Panc1 (cell line): ENCODE measurements around the gene APLP2. TPM values are rescaled to one million over a fixed set of nuclear protein-coding genes. Genes with fewer than 3 reads are reported as not detected.

ENCODE experiments used
- ATAC-seq: fragments of 200-7000 bp; cut with Tn5 transposase; 2 replicates; pipeline ENCODE4 v1.9.1; 2020; ENCODE audit warnings: mild to moderate bottlenecking, moderate library complexity
- BruUV-seq: library from RNA; stranded (reverse); fragments of 400-500 nt; replicated peaks from 2 replicates; lab custom pipeline; 2021; lab: Mats Ljungman, UMichigan
- CTCF ChIA-PET: fragments of 300-600 bp; sonication (Branson Sonifier 250); formaldehyde crosslinking; loops from one replicate; lab custom pipeline; 2022; ENCODE audit warnings: antibody characterized with exemption; lab: Charles Lee
- POLR2A ChIA-PET: fragments of 300-600 bp; sonication (Branson Sonifier 250); formaldehyde crosslinking; loops from one replicate; lab custom pipeline; 2022; ENCODE audit warnings: antibody characterized with exemption; lab: Charles Lee
- DNase-seq: peaks from one replicate; pipeline ENCODE4 v3.0.0-alpha.2; 2010; ENCODE audit warnings: low read depth, low spot score
- H3K27ac ChIP-seq: 2 replicates; pipeline ENCODE4 v1.5.1; 2011; ENCODE audit warnings: mild to moderate bottlenecking, low read length, inconsistent platforms
- H3K27me3 ChIP-seq: fragments of 200-500 bp; sonication (Bioruptor generic); 2 replicates; pipeline ENCODE4 v1.6.0; 2014; ENCODE audit warnings: low read length, inconsistent platforms; ENCODE audit not compliant: control insufficient read depth, insufficient read depth
- H3K36me3 ChIP-seq: fragments of 200-500 bp; sonication (Bioruptor generic); 2 replicates; pipeline ENCODE4 v1.5.1; 2014; ENCODE audit warnings: inconsistent platforms, mild to moderate bottlenecking, low read length, moderate library complexity; ENCODE audit not compliant: control insufficient read depth, insufficient read depth
- H3K4me1 ChIP-seq: 2 replicates; pipeline ENCODE4 v1.5.1; 2011; ENCODE audit warnings: inconsistent platforms, mild to moderate bottlenecking, low read length, moderate library complexity; ENCODE audit not compliant: control insufficient read depth, insufficient read depth
- H3K4me3 ChIP-seq, 2 experiments: 2 replicates each; pipeline ENCODE4 v1.5.1; 2011 to 2012; ENCODE audit warnings: low read depth in 2 of 2, low read length in 2 of 2, mild to moderate bottlenecking in 2 of 2, inconsistent platforms in 1 of 2, moderate library complexity in 1 of 2
- H3K9me3 ChIP-seq: fragments of 200-500 bp; sonication (Bioruptor generic); 2 replicates; pipeline ENCODE4 v1.5.1; 2014; ENCODE audit warnings: low read depth, mild to moderate bottlenecking, inconsistent platforms, low read length, moderate library complexity; ENCODE audit not compliant: control insufficient read depth, insufficient read depth
- CTCF ChIP-seq: fragments of 450-650 bp; IDR thresholded peaks from 2 replicates; pipeline ENCODE4 v1.5.1; 2017; ENCODE audit warnings: mild to moderate bottlenecking
- POLR2AphosphoS5 ChIP-seq: IDR thresholded peaks from 2 replicates; pipeline ENCODE4 v1.6.1; 2012; ENCODE audit warnings: mild to moderate bottlenecking, low read depth, low read length, moderate library complexity
- REST ChIP-seq, 2 experiments: IDR thresholded peaks; 2 replicates each; pipeline ENCODE4 v1.6.1; 2011 to 2012; ENCODE audit warnings: low read depth in 2 of 2, control low read depth in 1 of 2, low read length in 1 of 2, mild to moderate bottlenecking in 1 of 2, moderate library complexity in 1 of 2; ENCODE audit not compliant: insufficient read depth in 1 of 2
- SIN3A ChIP-seq: IDR thresholded peaks from 2 replicates; pipeline ENCODE4 v1.6.1; 2012; ENCODE audit warnings: low read depth, mild to moderate bottlenecking, low read length, moderate library complexity, borderline replicate concordance; ENCODE audit not compliant: insufficient read depth
- TCF7L2 ChIP-seq: IDR thresholded peaks from 2 replicates; pipeline ENCODE4 v1.6.1; 2011; ENCODE audit warnings: mild to moderate bottlenecking, low read depth, low read length, inconsistent platforms
- in situ Hi-C: cut with HindIII; loops from 2 replicates; pipeline ENCODE4 v1.10.0; 2016; ENCODE audit warnings: low sequenced_read_pairs, low pct_unique_long_range_greater_than_20kb
- intact Hi-C: fragments of 100-400 bp; cut with micrococcal nuclease; formaldehyde crosslinking; loops from one replicate; pipeline ENCODE4 v1.10.0; 2022; ENCODE audit not compliant: unreplicated experiment
- total RNA-seq: library from RNA; stranded (reverse); gene quantifications from one replicate; pipeline ENCODE4 v1.2.1, GENCODE V29; 2021; ENCODE audit not compliant: unreplicated experiment

Gene APLP2
- total RNA-seq, 1 experiment from 2014 or later: 589 TPM

- Histone ChIP-seq H3K27me3 (no peaks in the 10 kb centered on the region), H3K4me3 (no peak overlapping the region), H3K4me1 (no peaks in the 10 kb centered on the region), H3K27ac (no peak overlapping the region), H3K9me3 (no peaks in the 10 kb centered on the region), H3K36me3 (peaks cover 28% of the 10 kb centered on the region)
- POLR2A ChIA-PET: no interaction called here
- BruUV-seq: no TSS peak
- no peak for TF ChIP-seq REST (IDR thresholded peaks at IDR 0.05; ENCODE audit: insufficient read depth in 1 of 2, low read depth in 2 of 2, low read length in 1 of 2)
- CTCF ChIA-PET: no interaction called here
- DNase-seq (no peak), ATAC-seq (no peak)
- intact Hi-C loops: no loop called here
- in situ Hi-C loops: no loop called here
Measured at GRCh38 chr11:130139401-130139800, 69.7 kb downstream of the APLP2 start.

GRCh38 chr11:130141561-130142341 lies 72.1 kb downstream of the APLP2 start:
- H3K36me3 ChIP-seq: peaks cover 31% of the 10 kb centered on the region
- ChIA-PET CTCF (no interaction called here), POLR2A (no interaction called here)
- in situ Hi-C loops (no loop called here), intact Hi-C loops (no loop called here)
- no peak overlapping the region for H3K27ac ChIP-seq
- H3K27me3 ChIP-seq: no peaks in the 10 kb centered on the region
- H3K4me1 ChIP-seq: peaks cover 8% of the 10 kb centered on the region
- DNase-seq (no peak), ATAC-seq (no peak)
- H3K4me3 ChIP-seq: no peak overlapping the region
- BruUV-seq: no TSS peak
- TF ChIP-seq TCF7L2: no peak
- no peak for TF ChIP-seq SIN3A
- TF ChIP-seq POLR2AphosphoS5: no peak
- no peak for TF ChIP-seq REST (IDR thresholded peaks at IDR 0.05; ENCODE audit: insufficient read depth in 1 of 2, low read depth in 2 of 2, low read length in 1 of 2)
- TF ChIP-seq CTCF: no peak
- no peaks in the 10 kb centered on the region for H3K9me3 ChIP-seq
